ENCODE measurements around the gene PPP1CB. TPM values are rescaled to one million over a fixed set of nuclear protein-coding genes. Genes with fewer than 3 reads are reported as not detected.

PPP1CB gene
- total RNA-seq, 1 donor = 307 TPM

- DNase-seq (ENCODE audit: low read depth) = no peak
- no peak for TF ChIP-seq CTCF (IDR thresholded peaks at IDR 0.05; ENCODE audit: insufficient read depth, low read length)
These were observed 29.9 kb upstream of the PPP1CB start for GRCh38 chr2:28721601-28722191.

GRCh38 chr2:28725021-28725711 is 26.5 kb upstream of the PPP1CB start:
- H3K4me3 ChIP-seq (ENCODE audit: low read depth, low read length) = no peak overlapping the region
- TF ChIP-seq CTCF (IDR thresholded peaks at IDR 0.05; ENCODE audit: insufficient read depth, low read length) = no peak
- no peak for DNase-seq (ENCODE audit: low read depth)

More at GRCh38 chr2:28721601-28722191, 29.9 kb upstream of the PPP1CB start:
- no peak overlapping the region for H3K4me3 ChIP-seq (ENCODE audit: low read depth, low read length)

- TF ChIP-seq CTCF (IDR thresholded peaks at IDR 0.05; ENCODE audit: insufficient read depth, low read length) = no peak
- no peak for DNase-seq (ENCODE audit: low read depth)
These were observed 25.5 kb upstream of the PPP1CB start for GRCh38 chr2:28726177-28726576.

GRCh38 chr2:28729698-28730097 is 21.9 kb upstream of the PPP1CB start:
- DNase-seq (ENCODE audit: low read depth) = peak; percentile 33
- H3K4me3 ChIP-seq (ENCODE audit: low read depth, low read length) = no peak overlapping the region
- no peak for TF ChIP-seq CTCF (IDR thresholded peaks at IDR 0.05; ENCODE audit: insufficient read depth, low read length)

More at GRCh38 chr2:28726177-28726576, 25.5 kb upstream of the PPP1CB start:
- no peak overlapping the region for H3K4me3 ChIP-seq (ENCODE audit: low read depth, low read length)

- no peak for TF ChIP-seq CTCF (IDR thresholded peaks at IDR 0.05; ENCODE audit: insufficient read depth, low read length)
- H3K4me3 ChIP-seq (ENCODE audit: low read depth, low read length) = no peak overlapping the region
- no peak for DNase-seq (ENCODE audit: low read depth)
These were observed 20.9 kb upstream of the PPP1CB start for GRCh38 chr2:28730641-28731146.

GRCh38 chr2:28735511-28735910 is 16.1 kb upstream of the PPP1CB start:
- no peak for TF ChIP-seq CTCF (IDR thresholded peaks at IDR 0.05; ENCODE audit: insufficient read depth, low read length)
- no peak overlapping the region for H3K4me3 ChIP-seq (ENCODE audit: low read depth, low read length)
- DNase-seq (ENCODE audit: low read depth) = no peak
